ENCODE data around the gene ZNF276. TPM values are rescaled to one million over a fixed set of nuclear protein-coding genes. Genes with fewer than 3 reads are reported as not detected.
A peak's percentile ranks its signal among the peaks of the same experiment; 100 is the strongest.

ZNF276 gene
- total and polyA plus RNA-seq, 2 donors (not counting 1 experiment from before 2014, with no cell fraction given): 82.7 to 110 TPM

DNA sequence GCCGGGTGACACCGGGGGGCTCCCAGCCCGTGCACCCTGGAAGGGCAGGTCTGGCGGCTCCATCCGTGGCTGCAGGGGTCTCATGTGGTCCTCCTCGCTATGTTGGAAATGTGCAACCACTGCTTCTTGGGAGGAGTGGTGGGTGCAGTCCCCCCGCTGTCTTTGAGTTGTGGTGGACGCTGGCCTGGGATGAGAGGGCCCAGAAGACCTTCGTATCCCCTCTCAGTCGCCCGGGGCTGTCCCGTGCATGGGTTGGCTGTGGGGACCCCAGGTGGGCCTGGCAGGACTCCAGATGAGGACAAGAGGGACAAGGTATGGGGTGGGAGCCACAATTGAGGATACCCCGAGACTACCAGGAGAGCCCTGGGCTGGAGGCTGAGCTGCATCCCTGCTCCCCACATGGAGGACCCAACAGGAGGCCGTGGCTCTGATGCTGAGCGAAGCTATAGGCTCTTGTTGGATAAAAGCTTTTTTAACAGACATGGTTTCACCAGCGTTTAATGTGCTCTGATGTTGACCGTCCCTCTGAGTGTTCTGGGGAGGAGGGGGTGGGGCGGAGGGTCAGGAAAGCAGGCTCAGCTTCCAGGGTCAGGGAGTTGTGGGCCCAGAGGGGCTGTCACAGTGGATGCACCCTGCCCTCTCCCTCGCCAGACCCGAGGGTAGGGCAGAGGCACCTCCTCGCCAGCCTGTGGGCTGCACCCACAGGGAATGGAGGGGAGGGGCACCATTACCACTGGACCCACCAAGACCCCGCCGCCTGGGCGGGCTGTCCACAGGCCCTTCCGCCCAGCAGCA, 25.3 kb upstream of the ZNF276 start:
- no peaks in the 10 kb centered on the region for H3K9me3 Mint-ChIP-seq (ENCODE audit: insufficient read depth)
- intact Hi-C loops (cut with micrococcal nuclease): no loop called here
- Histone ChIP-seq H3K4me3 (ENCODE audit: control extremely low read depth in 1 of 5, extremely low read depth in 1 of 5, insufficient read depth in 1 of 5, low read depth in 2 of 5, low read length in 4 of 5) (no peak overlapping the region), H3K9ac (ENCODE audit: low read length) (no peak overlapping the region), H3K4me2 (replicated peaks; ENCODE audit: low read depth, low read length, poor library complexity, severe bottlenecking) (peak overlapping the region; percentile 30), H3K9me3 (ENCODE audit: control extremely low read depth in 1 of 3, control insufficient read depth in 2 of 3, insufficient read depth in 1 of 3, low read length in 2 of 3) (no peaks in the 10 kb centered on the region), H4K20me1 (ENCODE audit: control insufficient read depth, insufficient read depth, low read length, poor library complexity, severe bottlenecking) (peaks cover 51% of the 10 kb centered on the region), H3K4me1 (ENCODE audit: control insufficient read depth in 2 of 2, insufficient read depth in 2 of 2, low read length in 2 of 2) (peaks cover 17 to 29% of the 10 kb centered on the region in 2 donors), H2AFZ (ENCODE audit: insufficient read depth, low read depth, low read length, poor library complexity, severe bottlenecking) (no peak overlapping the region), H3K36me3 (replicated peaks in 1 of 2; ENCODE audit: control extremely low read depth in 1 of 2, control insufficient read depth in 1 of 2, extremely low read depth in 1 of 2, insufficient read depth in 2 of 2, low read length in 1 of 2) (peaks cover 0 to 31% of the 10 kb centered on the region in 2 experiments), H3K79me2 (ENCODE audit: control insufficient read depth, insufficient read depth, low read length) (peaks cover 9% of the 10 kb centered on the region), H3K27ac (ENCODE audit: low read length in 2 of 2) (no peak overlapping the region), H3K27me3 (replicated peaks in 1 of 4; ENCODE audit: control extremely low read depth in 1 of 4, control insufficient read depth in 3 of 4, insufficient read depth in 4 of 4, low read length in 3 of 4) (no peaks in the 10 kb centered on the region)
- WGBS (ENCODE audit: insufficient coverage): 80% methylated on average over 21 of the region's 25 CpGs
- H3K27me3 Mint-ChIP-seq: no peaks in the 10 kb centered on the region
- no peak overlapping the region for H3K4me3 Mint-ChIP-seq
- POLR2A ChIA-PET: interaction anchor here (0.7 to 1.1 kb wide), 2 partner anchors 9 to 108 kb away, joined by 3 to 6 read pairs; partner anchors contain the start of gene CDK10
- H3K27ac Mint-ChIP-seq: no peak overlapping the region
- DNase-seq (peak; percentile 24), ATAC-seq (ENCODE audit: low read depth) (no peak)
- no peak for TF ChIP-seq EZH2 (IDR thresholded peaks at IDR 0.05; ENCODE audit: borderline replicate concordance, insufficient read depth, low read depth, low read length, poor library complexity, severe bottlenecking)
- H3K4me1 Mint-ChIP-seq: peaks cover 15% of the 10 kb centered on the region
- CTCF ChIA-PET: no interaction called here

DNA sequence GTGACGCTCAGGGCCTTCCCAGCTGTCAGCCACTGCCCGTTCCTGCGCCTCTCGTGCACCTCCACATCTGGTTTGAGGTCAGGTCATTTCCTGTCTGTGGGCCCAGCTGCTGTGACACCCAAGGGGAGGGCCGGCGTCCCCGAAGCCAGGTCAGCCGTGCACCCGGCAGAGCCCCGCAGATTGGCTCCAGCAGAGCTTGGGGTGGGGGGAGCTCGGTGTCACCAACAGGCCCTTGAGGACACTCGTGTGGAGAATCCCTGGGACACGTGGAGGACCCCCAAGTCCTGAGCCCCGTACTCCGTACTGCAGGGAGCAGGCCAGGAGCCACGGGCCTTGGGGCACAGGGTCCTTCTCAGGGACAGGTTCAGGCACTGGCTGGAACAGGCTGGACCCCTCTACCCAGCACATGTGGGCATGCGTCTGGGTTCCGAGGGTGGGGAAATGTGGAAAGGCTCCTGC, 24.6 kb upstream of the ZNF276 start:
- Histone ChIP-seq H3K9ac (ENCODE audit: low read length) (no peak overlapping the region), H4K20me1 (ENCODE audit: control insufficient read depth, insufficient read depth, low read length, poor library complexity, severe bottlenecking) (peaks cover 51% of the 10 kb centered on the region), H3K36me3 (replicated peaks in 1 of 2; ENCODE audit: control extremely low read depth in 1 of 2, control insufficient read depth in 1 of 2, extremely low read depth in 1 of 2, insufficient read depth in 2 of 2, low read length in 1 of 2) (peaks cover 0 to 25% of the 10 kb centered on the region in 2 experiments), H3K79me2 (ENCODE audit: control insufficient read depth, insufficient read depth, low read length) (peaks cover 9% of the 10 kb centered on the region), H2AFZ (ENCODE audit: insufficient read depth, low read depth, low read length, poor library complexity, severe bottlenecking) (no peak overlapping the region), H3K4me2 (replicated peaks; ENCODE audit: low read depth, low read length, poor library complexity, severe bottlenecking) (peak overlapping the region; percentile 30), H3K4me3 (ENCODE audit: control extremely low read depth in 1 of 5, extremely low read depth in 1 of 5, insufficient read depth in 1 of 5, low read depth in 2 of 5, low read length in 4 of 5) (no peak overlapping the region), H3K9me3 (ENCODE audit: control extremely low read depth in 1 of 3, control insufficient read depth in 2 of 3, insufficient read depth in 1 of 3, low read length in 2 of 3) (no peaks in the 10 kb centered on the region), H3K4me1 (ENCODE audit: control insufficient read depth in 2 of 2, insufficient read depth in 2 of 2, low read length in 2 of 2) (peaks cover 17 to 29% of the 10 kb centered on the region in 2 donors), H3K27me3 (replicated peaks in 1 of 4; ENCODE audit: control extremely low read depth in 1 of 4, control insufficient read depth in 3 of 4, insufficient read depth in 4 of 4, low read length in 3 of 4) (no peaks in the 10 kb centered on the region), H3K27ac (ENCODE audit: low read length in 2 of 2) (no peak overlapping the region)
- ATAC-seq (ENCODE audit: low read depth) (no peak), DNase-seq (peak; percentile 51)
- ChIA-PET CTCF (interaction anchor here (3.8 kb wide), 1 partner anchor 96 kb away, joined by 36 read pairs; no protein-coding TSS in a partner anchor), POLR2A (interaction anchor here (1.1 kb wide), 1 partner anchor 10 kb away, joined by 3 read pairs; the partner anchor contains the start of gene CDK10)
- Mint-ChIP-seq H3K4me1 (peaks cover 15% of the 10 kb centered on the region), H3K27me3 (no peaks in the 10 kb centered on the region), H3K27ac (no peak overlapping the region), H3K4me3 (no peak overlapping the region), H3K9me3 (ENCODE audit: insufficient read depth) (no peaks in the 10 kb centered on the region)
- 38% methylated on average over 17 of the region's 18 CpGs for WGBS (ENCODE audit: insufficient coverage)
- intact Hi-C loops (cut with micrococcal nuclease): no loop called here
- TF ChIP-seq, protein P1, sequence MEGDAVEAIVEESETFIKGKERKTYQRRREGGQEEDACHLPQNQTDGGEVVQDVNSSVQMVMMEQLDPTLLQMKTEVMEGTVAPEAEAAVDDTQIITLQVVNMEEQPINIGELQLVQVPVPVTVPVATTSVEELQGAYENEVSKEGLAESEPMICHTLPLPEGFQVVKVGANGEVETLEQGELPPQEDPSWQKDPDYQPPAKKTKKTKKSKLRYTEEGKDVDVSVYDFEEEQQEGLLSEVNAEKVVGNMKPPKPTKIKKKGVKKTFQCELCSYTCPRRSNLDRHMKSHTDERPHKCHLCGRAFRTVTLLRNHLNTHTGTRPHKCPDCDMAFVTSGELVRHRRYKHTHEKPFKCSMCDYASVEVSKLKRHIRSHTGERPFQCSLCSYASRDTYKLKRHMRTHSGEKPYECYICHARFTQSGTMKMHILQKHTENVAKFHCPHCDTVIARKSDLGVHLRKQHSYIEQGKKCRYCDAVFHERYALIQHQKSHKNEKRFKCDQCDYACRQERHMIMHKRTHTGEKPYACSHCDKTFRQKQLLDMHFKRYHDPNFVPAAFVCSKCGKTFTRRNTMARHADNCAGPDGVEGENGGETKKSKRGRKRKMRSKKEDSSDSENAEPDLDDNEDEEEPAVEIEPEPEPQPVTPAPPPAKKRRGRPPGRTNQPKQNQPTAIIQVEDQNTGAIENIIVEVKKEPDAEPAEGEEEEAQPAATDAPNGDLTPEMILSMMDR (IDR thresholded peaks at IDR 0.05): no peak
- TF ChIP-seq EZH2 (IDR thresholded peaks at IDR 0.05; ENCODE audit: borderline replicate concordance, insufficient read depth, low read depth, low read length, poor library complexity, severe bottlenecking): no peak

Measured in B cell (primary cell).